ENCODE measurements around the gene EIF4G2. TPM values are rescaled to one million over a fixed set of nuclear protein-coding genes. Genes with fewer than 3 reads are reported as not detected.

Gene EIF4G2
- total RNA-seq: 995 TPM

GRCh38 chr11:10808553-10809372 lies at the start of gene EIF4G2:
EIF4G2 (minus strand) TSS chr11:10808926.

GRCh38 chr11:10857709-10858438 lies 49.1 kb upstream of the EIF4G2 start, which contains the start of gene ZBED5:
ZBED5 (minus strand) TSS chr11:10858053; CDS start chr11:10854945, 3,108 bp downstream.

GRCh38 chr11:10750838-10751580 lies 57.7 kb downstream of the EIF4G2 start, which contains the start of gene CTR9:
CTR9 (plus strand) TSS chr11:10751246; CDS start chr11:10751413, 167 bp downstream.

Small RNA genes within 50 kb of the gene (small RNA-seq; reads per million reads assigned to genes)
- gene SNORD97: not detected

Other genes starting within 250 kb of the EIF4G2 start
- gene LYVE1, start 240.3 kb downstream of the EIF4G2 start, total RNA-seq: 5.8 TPM
- 3.7 TPM for gene IRAG1, start 115.2 kb downstream of the EIF4G2 start, total RNA-seq
- gene CTR9, start 57.7 kb downstream of the EIF4G2 start, total RNA-seq: 39.0 TPM
- gene ZBED5, start 49.1 kb upstream of the EIF4G2 start, total RNA-seq: 71.3 TPM